ENCODE data around the gene DAP.
"Not testable (repeated sequence)": the region's sequence is repeated elsewhere in the genome, so short reads cannot be mapped to it uniquely, and the experiment has no call there.

Gene DAP

DNA sequence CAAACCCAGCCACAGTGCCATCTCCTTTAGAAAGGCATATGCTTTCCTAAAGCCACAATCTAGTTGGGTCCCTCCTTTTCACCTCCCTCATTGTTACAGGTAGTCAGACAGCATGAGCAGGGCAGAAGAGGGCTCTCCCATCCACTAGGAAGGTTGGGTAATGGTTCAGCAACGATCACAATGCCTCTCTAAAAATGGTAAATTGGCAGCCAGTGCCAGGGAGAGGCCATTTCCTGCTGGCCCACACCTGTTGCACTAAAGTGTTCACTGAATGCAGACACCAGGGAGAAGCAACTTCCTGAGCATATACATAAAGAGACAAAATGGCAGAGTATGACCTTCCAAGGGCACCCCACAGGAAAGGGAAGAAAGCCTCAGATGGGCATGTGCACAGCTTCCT lies 31.3 kb upstream of the DAP start:
- ChIA-PET POLR2A (no interaction called here), CTCF (no interaction called here)
- TF ChIP-seq, protein P1, sequence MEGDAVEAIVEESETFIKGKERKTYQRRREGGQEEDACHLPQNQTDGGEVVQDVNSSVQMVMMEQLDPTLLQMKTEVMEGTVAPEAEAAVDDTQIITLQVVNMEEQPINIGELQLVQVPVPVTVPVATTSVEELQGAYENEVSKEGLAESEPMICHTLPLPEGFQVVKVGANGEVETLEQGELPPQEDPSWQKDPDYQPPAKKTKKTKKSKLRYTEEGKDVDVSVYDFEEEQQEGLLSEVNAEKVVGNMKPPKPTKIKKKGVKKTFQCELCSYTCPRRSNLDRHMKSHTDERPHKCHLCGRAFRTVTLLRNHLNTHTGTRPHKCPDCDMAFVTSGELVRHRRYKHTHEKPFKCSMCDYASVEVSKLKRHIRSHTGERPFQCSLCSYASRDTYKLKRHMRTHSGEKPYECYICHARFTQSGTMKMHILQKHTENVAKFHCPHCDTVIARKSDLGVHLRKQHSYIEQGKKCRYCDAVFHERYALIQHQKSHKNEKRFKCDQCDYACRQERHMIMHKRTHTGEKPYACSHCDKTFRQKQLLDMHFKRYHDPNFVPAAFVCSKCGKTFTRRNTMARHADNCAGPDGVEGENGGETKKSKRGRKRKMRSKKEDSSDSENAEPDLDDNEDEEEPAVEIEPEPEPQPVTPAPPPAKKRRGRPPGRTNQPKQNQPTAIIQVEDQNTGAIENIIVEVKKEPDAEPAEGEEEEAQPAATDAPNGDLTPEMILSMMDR (IDR thresholded peaks at IDR 0.05; ENCODE audit: control extremely low read depth, extremely low read depth, low read depth, missing control alignments), result no peak
- DNase-seq (ENCODE audit: extremely low spot score), result no peak

DNA sequence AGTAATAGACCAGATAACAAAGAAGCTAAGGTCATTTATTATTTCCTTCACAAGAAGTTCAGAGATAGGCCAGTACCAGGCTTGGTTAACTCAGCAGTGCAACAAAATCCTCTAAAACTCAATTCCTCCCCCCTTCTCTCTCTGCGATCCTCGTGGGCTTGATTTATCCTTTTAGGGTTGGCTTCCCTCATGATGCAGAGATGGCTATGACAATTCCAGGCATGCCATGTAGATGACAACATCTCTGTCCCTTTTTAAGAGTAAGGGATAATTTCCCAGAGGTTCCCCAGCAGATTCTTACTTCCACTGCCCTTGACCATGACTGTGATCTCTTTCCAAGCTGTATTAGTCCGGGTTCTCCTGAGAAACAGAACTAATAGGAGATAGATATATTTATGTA lies 28.7 kb upstream of the DAP start:
- CTCF ChIA-PET, result interaction anchor here (1.0 to 2.0 kb wide), 2 partner anchors 11 to 35 kb away, joined by 3 to 7 read pairs; no protein-coding TSS in a partner anchor

DNA sequence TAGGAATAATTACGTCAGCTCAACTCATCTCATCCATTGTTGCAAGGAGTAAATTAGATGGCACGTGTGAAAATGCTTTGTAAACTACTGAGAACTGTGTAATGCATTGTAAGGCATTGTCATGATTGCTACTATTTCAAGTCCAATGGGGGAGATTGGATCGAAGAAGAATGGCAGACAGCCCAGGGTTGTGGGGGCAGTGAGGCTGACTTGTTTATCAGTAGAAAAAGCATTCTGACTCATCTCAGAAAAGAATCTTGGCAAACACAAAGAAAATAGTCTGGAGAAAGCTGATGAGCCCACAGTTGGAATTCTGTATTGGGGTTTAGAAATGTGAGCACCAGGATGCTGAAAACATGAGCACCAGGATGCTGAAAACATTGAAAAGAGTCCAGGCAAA lies 28.0 kb upstream of the DAP start:
- ChIA-PET POLR2A (no interaction called here), CTCF (interaction anchor here (2.0 kb wide), 1 partner anchor 10 kb away, joined by 7 read pairs; no protein-coding TSS in a partner anchor)
- DNase-seq (ENCODE audit: extremely low spot score), result no peak
- TF ChIP-seq, protein P1 (IDR thresholded peaks at IDR 0.05; ENCODE audit: control extremely low read depth, extremely low read depth, low read depth, missing control alignments), result no peak

More for the DNA sequence above, 28.7 kb upstream of the DAP start:
- DNase-seq (ENCODE audit: extremely low spot score), result no peak
- POLR2A ChIA-PET, result no interaction called here
- TF ChIP-seq, protein P1 (IDR thresholded peaks at IDR 0.05; ENCODE audit: control extremely low read depth, extremely low read depth, low read depth, missing control alignments), result no peak

DNA sequence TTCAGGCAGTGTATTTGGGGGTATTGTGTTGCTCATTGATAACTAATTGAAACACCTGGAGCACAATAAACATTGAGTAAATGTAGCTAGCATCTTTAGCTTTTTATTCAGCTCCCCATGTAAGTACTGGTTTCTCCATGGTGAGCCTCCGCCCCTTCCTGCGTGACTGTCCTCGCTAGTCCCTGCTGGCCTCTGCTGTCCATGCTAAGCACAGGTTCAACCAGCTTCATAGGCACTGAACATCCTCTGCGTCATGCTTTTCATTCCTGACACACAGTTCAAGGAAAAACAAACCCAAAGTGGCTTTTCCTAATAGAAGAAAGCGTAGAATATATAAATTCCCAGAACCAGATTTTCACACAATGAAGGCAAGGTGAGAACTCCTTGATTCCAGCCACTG lies 27.3 kb upstream of the DAP start:
- DNase-seq (ENCODE audit: extremely low spot score), result no peak
- TF ChIP-seq, protein P1 (IDR thresholded peaks at IDR 0.05; ENCODE audit: control extremely low read depth, extremely low read depth, low read depth, missing control alignments), result no peak
- CTCF ChIA-PET, result no interaction called here
- POLR2A ChIA-PET, result no interaction called here

DNA sequence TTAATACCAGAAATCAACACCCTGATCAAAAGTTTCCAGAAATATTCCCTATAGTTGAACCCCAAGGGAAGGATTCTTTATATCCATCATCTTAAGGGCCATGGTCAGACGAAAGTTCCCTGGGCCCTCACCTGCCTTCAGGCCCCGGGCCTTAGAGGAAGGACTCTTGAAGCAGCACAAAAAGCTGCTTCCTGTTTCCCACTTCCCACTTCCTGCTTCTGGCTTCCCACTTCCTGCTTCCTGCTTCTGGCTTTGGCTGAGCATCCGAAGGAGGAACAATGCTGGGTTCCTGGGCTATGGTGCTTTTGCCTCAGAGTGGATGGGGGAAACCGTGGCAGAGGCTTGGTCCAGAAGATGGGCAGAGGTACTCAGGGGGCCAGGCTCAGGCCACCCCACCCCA lies 25.8 kb upstream of the DAP start:
- POLR2A ChIA-PET, result no interaction called here
- CTCF ChIA-PET, result no interaction called here
- no peak for DNase-seq (ENCODE audit: extremely low spot score)

DNA sequence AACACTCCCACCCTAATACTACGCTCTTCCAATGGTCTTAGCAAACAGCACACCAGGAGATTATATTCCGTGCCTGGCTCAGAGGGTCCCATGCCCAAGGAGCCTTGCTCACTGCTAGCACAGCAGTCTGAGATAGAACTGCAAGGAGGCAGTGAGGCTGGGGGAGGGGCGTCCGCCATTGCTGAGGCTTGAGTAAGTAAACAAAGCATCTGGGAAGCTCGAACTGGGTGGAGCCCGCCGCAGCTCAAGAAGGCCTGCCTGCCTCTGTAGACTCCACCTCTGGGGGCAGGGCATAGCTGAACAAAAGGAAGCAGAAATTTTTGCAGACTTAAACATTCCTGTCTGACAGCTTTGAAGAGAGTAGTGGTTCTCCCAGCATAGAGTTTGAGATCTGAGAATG lies 19.2 kb upstream of the DAP start:
- DNase-seq (ENCODE audit: extremely low spot score); POLR2A ChIA-PET: not testable (repeated sequence)
- CTCF ChIA-PET, result interaction anchor here (2.9 kb wide), 1 partner anchor 10 kb away, joined by 7 read pairs; no protein-coding TSS in a partner anchor

More for the DNA sequence above, 25.8 kb upstream of the DAP start:
- TF ChIP-seq, protein P1 (IDR thresholded peaks at IDR 0.05; ENCODE audit: control extremely low read depth, extremely low read depth, low read depth, missing control alignments), result no peak

DNA sequence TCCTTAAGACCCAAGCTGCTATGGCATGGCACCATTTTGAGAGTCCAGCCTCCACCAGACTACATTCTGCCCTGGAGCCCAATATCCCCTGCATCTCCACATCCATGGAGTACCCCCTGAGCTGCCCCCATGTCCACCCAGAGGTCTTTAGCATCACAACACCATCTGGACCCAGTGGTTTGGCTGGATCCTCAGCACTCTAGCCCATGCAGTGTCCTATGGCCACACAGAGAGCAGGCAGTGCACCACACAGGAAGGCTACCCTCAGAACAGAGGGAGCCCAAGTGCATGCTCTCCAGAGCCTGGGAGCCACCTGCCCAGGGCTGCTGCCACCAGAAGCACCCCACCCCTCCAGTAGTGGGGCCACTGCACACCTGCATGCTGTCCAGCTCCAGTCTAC lies 18.6 kb upstream of the DAP start:
- DNase-seq (ENCODE audit: extremely low spot score), result no peak
- POLR2A ChIA-PET, result no interaction called here
- CTCF ChIA-PET, result interaction anchor here (2.9 kb wide), 1 partner anchor 10 kb away, joined by 7 read pairs; no protein-coding TSS in a partner anchor
- TF ChIP-seq, protein P1 (IDR thresholded peaks at IDR 0.05; ENCODE audit: control extremely low read depth, extremely low read depth, low read depth, missing control alignments), result no peak
